ENCODE results near the gene TRPV3.

TRPV3 gene

DNA sequence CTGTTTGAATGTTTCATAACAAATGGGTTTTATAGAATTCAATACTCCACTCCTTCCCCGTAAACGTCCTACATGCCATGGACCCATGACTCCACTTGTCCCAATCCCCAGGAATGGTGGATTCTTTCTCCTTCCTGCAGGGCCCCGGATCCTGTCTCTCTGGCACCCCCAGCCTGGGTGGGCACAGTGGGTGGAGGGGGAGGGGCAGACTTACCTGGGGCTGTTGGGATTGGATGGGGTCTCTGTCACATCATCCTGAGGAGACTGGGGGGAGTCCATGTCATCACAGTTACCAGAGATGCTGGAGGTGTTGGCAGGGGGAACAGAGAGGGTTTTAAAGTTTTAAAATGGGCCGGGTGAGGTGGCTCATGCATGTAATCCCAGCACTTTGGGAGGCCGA lies 13.2 kb downstream of the TRPV3 start:
- no peak overlapping the region for H3K4me3 ChIP-seq (ENCODE audit: low read length in 2 of 2)
- H3K4me2 ChIP-seq (ENCODE audit: insufficient read depth, low read length, poor library complexity, severe bottlenecking): no peak overlapping the region
- no peaks in the 10 kb centered on the region for H3K79me1 ChIP-seq (ENCODE audit: low read depth, low read length)
- H3K27ac ChIP-seq (replicated peaks; ENCODE audit: low read length): no peak overlapping the region
- H3K27me3 ChIP-seq (ENCODE audit: control insufficient read depth in 3 of 3, insufficient read depth in 3 of 3, low read depth in 1 of 3, low read length in 3 of 3): peaks cover 0 to 16% (median 0%) of the 10 kb centered on the region in 3 experiments
- no peaks in the 10 kb centered on the region for H3K36me3 ChIP-seq (replicated peaks in 1 of 2; ENCODE audit: control insufficient read depth in 2 of 2, insufficient read depth in 2 of 2, low read length in 2 of 2)
- no peak overlapping the region for H2BK15ac ChIP-seq (ENCODE audit: low read length)
- no peak overlapping the region for H2BK120ac ChIP-seq (ENCODE audit: low read depth, low read length)
- WGBS, 2 donors (ENCODE audit: extremely low coverage in 2 of 2, insufficient read length in 2 of 2, insufficient replicate concordance in 1 of 2): no CpG with 5 or more reads among the region's 5 CpGs
- H4K8ac ChIP-seq (ENCODE audit: low read depth, low read length): no peak overlapping the region
- DNase-seq (ENCODE audit: low spot score): no peak
- no peak overlapping the region for H3K9ac ChIP-seq (ENCODE audit: low read depth, low read length, poor library complexity)
- no peaks in the 10 kb centered on the region for H3K4me1 ChIP-seq (ENCODE audit: control insufficient read depth in 2 of 2, insufficient read depth in 1 of 2, low read depth in 1 of 2, low read length in 2 of 2)
- no peak overlapping the region for H2BK5ac ChIP-seq (ENCODE audit: low read length)
- H3K4ac ChIP-seq (ENCODE audit: low read length): no peak overlapping the region
- no peak overlapping the region for H2AFZ ChIP-seq (ENCODE audit: low read length)
- H3K9me3 ChIP-seq (replicated peaks in 1 of 2; ENCODE audit: control insufficient read depth in 2 of 2, insufficient read depth in 1 of 2, low read depth in 1 of 2, low read length in 2 of 2): no peaks in the 10 kb centered on the region
- H3K14ac ChIP-seq (ENCODE audit: low read length): no peak overlapping the region
- no peak overlapping the region for H2AK5ac ChIP-seq (ENCODE audit: low read depth, low read length)
- H3K23ac ChIP-seq (ENCODE audit: low read depth, low read length, poor library complexity): no peak overlapping the region
- H3K18ac ChIP-seq (ENCODE audit: low read length): peak overlapping the region; percentile 35
- H2BK12ac ChIP-seq (ENCODE audit: low read length): no peak overlapping the region
- no peak overlapping the region for H4K91ac ChIP-seq (ENCODE audit: low read depth, low read length, poor library complexity)

- WGBS, 2 donors (ENCODE audit: extremely low coverage in 2 of 2, insufficient read length in 2 of 2, insufficient replicate concordance in 1 of 2): no CpG with 5 or more reads among the region's 10 CpGs
- H2AFZ ChIP-seq (ENCODE audit: low read length): peak overlapping the region; percentile 56
These were observed 14.2 kb downstream of the TRPV3 start for GRCh38 chr17:3543453-3543852.

GRCh38 chr17:3542410-3543088 lies 15.1 kb downstream of the TRPV3 start:
- Histone ChIP-seq H3K9ac (ENCODE audit: low read depth, low read length, poor library complexity) (no peak overlapping the region), H4K91ac (ENCODE audit: low read depth, low read length, poor library complexity) (no peak overlapping the region), H2AK5ac (ENCODE audit: low read depth, low read length) (peak overlapping the region; percentile 91), H3K18ac (ENCODE audit: low read length) (peak overlapping the region; percentile 87), H3K4me3 (ENCODE audit: low read length in 2 of 2) (peak overlapping the region in 1 of 2 donors; percentile 45), H2AFZ (ENCODE audit: low read length) (no peak overlapping the region), H3K4me2 (ENCODE audit: insufficient read depth, low read length, poor library complexity, severe bottlenecking) (no peak overlapping the region), H2BK120ac (ENCODE audit: low read depth, low read length) (peak overlapping the region; percentile 74), H3K36me3 (replicated peaks in 1 of 2; ENCODE audit: control insufficient read depth in 2 of 2, insufficient read depth in 2 of 2, low read length in 2 of 2) (no peaks in the 10 kb centered on the region), H3K9me3 (replicated peaks in 1 of 2; ENCODE audit: control insufficient read depth in 2 of 2, insufficient read depth in 1 of 2, low read depth in 1 of 2, low read length in 2 of 2) (no peaks in the 10 kb centered on the region), H3K4ac (ENCODE audit: low read length) (no peak overlapping the region), H3K27ac (replicated peaks; ENCODE audit: low read length) (no peak overlapping the region), H4K8ac (ENCODE audit: low read depth, low read length) (peak overlapping the region; percentile 43), H3K27me3 (ENCODE audit: control insufficient read depth in 3 of 3, insufficient read depth in 3 of 3, low read depth in 1 of 3, low read length in 3 of 3) (peaks cover 0 to 16% (median 0%) of the 10 kb centered on the region in 3 experiments), H2BK15ac (ENCODE audit: low read length) (peak overlapping the region; percentile 58), H3K4me1 (ENCODE audit: control insufficient read depth in 2 of 2, insufficient read depth in 1 of 2, low read depth in 1 of 2, low read length in 2 of 2) (no peaks in the 10 kb centered on the region), H3K14ac (ENCODE audit: low read length) (peak overlapping the region; percentile 38), H3K79me1 (ENCODE audit: low read depth, low read length) (no peaks in the 10 kb centered on the region), H3K23ac (ENCODE audit: low read depth, low read length, poor library complexity) (no peak overlapping the region), H2BK12ac (ENCODE audit: low read length) (peak overlapping the region; percentile 58), H2BK5ac (ENCODE audit: low read length) (peak overlapping the region; percentile 66)
- no peak for DNase-seq (ENCODE audit: low spot score)
- no CpG with 5 or more reads among the region's 16 CpGs for WGBS, 2 donors (ENCODE audit: extremely low coverage in 2 of 2, insufficient read length in 2 of 2, insufficient replicate concordance in 1 of 2)

More at GRCh38 chr17:3543453-3543852, 14.2 kb downstream of the TRPV3 start:
- peak overlapping the region; percentile 84 for H2BK12ac ChIP-seq (ENCODE audit: low read length)
- peak overlapping the region; percentile 21 for H3K14ac ChIP-seq (ENCODE audit: low read length)
- peak overlapping the region; percentile 83 for H3K18ac ChIP-seq (ENCODE audit: low read length)
- H2BK120ac ChIP-seq (ENCODE audit: low read depth, low read length): no peak overlapping the region
- H3K4me2 ChIP-seq (ENCODE audit: insufficient read depth, low read length, poor library complexity, severe bottlenecking): no peak overlapping the region
- no peaks in the 10 kb centered on the region for H3K79me1 ChIP-seq (ENCODE audit: low read depth, low read length)
- no peak overlapping the region for H2BK5ac ChIP-seq (ENCODE audit: low read length)
- no peaks in the 10 kb centered on the region for H3K4me1 ChIP-seq (ENCODE audit: control insufficient read depth in 2 of 2, insufficient read depth in 1 of 2, low read depth in 1 of 2, low read length in 2 of 2)
- peaks cover 0 to 16% (median 0%) of the 10 kb centered on the region in 3 experiments for H3K27me3 ChIP-seq (ENCODE audit: control insufficient read depth in 3 of 3, insufficient read depth in 3 of 3, low read depth in 1 of 3, low read length in 3 of 3)
- no peak overlapping the region for H2BK15ac ChIP-seq (ENCODE audit: low read length)
- DNase-seq (ENCODE audit: low spot score): no peak
- no peak overlapping the region for H3K4me3 ChIP-seq (ENCODE audit: low read length in 2 of 2)
- H3K9me3 ChIP-seq (replicated peaks in 1 of 2; ENCODE audit: control insufficient read depth in 2 of 2, insufficient read depth in 1 of 2, low read depth in 1 of 2, low read length in 2 of 2): no peaks in the 10 kb centered on the region
- H3K4ac ChIP-seq (ENCODE audit: low read length): no peak overlapping the region
- H2AK5ac ChIP-seq (ENCODE audit: low read depth, low read length): no peak overlapping the region
- no peak overlapping the region for H4K91ac ChIP-seq (ENCODE audit: low read depth, low read length, poor library complexity)
- H4K8ac ChIP-seq (ENCODE audit: low read depth, low read length): no peak overlapping the region
- no peak overlapping the region for H3K9ac ChIP-seq (ENCODE audit: low read depth, low read length, poor library complexity)
- no peaks in the 10 kb centered on the region for H3K36me3 ChIP-seq (replicated peaks in 1 of 2; ENCODE audit: control insufficient read depth in 2 of 2, insufficient read depth in 2 of 2, low read length in 2 of 2)
- no peak overlapping the region for H3K27ac ChIP-seq (replicated peaks; ENCODE audit: low read length)
- H3K23ac ChIP-seq (ENCODE audit: low read depth, low read length, poor library complexity): no peak overlapping the region

GRCh38 chr17:3539881-3540540 lies 17.6 kb downstream of the TRPV3 start:
- H3K23ac ChIP-seq (ENCODE audit: low read depth, low read length, poor library complexity): no peak overlapping the region
- peaks cover 0 to 14% (median 0%) of the 10 kb centered on the region in 3 experiments for H3K27me3 ChIP-seq (ENCODE audit: control insufficient read depth in 3 of 3, insufficient read depth in 3 of 3, low read depth in 1 of 3, low read length in 3 of 3)
- no peak overlapping the region for H2BK15ac ChIP-seq (ENCODE audit: low read length)
- no peak overlapping the region for H2AK5ac ChIP-seq (ENCODE audit: low read depth, low read length)
- H4K91ac ChIP-seq (ENCODE audit: low read depth, low read length, poor library complexity): no peak overlapping the region
- no peak overlapping the region for H3K4me3 ChIP-seq (ENCODE audit: low read length in 2 of 2)
- H2BK5ac ChIP-seq (ENCODE audit: low read length): no peak overlapping the region
- no peaks in the 10 kb centered on the region for H3K79me1 ChIP-seq (ENCODE audit: low read depth, low read length)
- H3K27ac ChIP-seq (replicated peaks; ENCODE audit: low read length): no peak overlapping the region
- H3K4me2 ChIP-seq (ENCODE audit: insufficient read depth, low read length, poor library complexity, severe bottlenecking): no peak overlapping the region
- no peak overlapping the region for H2BK120ac ChIP-seq (ENCODE audit: low read depth, low read length)
- no peaks in the 10 kb centered on the region for H3K9me3 ChIP-seq (replicated peaks in 1 of 2; ENCODE audit: control insufficient read depth in 2 of 2, insufficient read depth in 1 of 2, low read depth in 1 of 2, low read length in 2 of 2)
- H2AFZ ChIP-seq (ENCODE audit: low read length): peak overlapping the region; percentile 53
- no peaks in the 10 kb centered on the region for H3K36me3 ChIP-seq (replicated peaks in 1 of 2; ENCODE audit: control insufficient read depth in 2 of 2, insufficient read depth in 2 of 2, low read length in 2 of 2)
- H2BK12ac ChIP-seq (ENCODE audit: low read length): no peak overlapping the region
- H3K4me1 ChIP-seq (ENCODE audit: control insufficient read depth in 2 of 2, insufficient read depth in 1 of 2, low read depth in 1 of 2, low read length in 2 of 2): peaks cover 0 to 7% of the 10 kb centered on the region in 2 donors
- H3K4ac ChIP-seq (ENCODE audit: low read length): no peak overlapping the region
- no peak overlapping the region for H3K14ac ChIP-seq (ENCODE audit: low read length)
- WGBS, 2 donors (ENCODE audit: extremely low coverage in 2 of 2, insufficient read length in 2 of 2, insufficient replicate concordance in 1 of 2): no CpG with 5 or more reads among the region's 8 CpGs
- no peak for DNase-seq (ENCODE audit: low spot score)
- no peak overlapping the region for H3K9ac ChIP-seq (ENCODE audit: low read depth, low read length, poor library complexity)
- no peak overlapping the region for H4K8ac ChIP-seq (ENCODE audit: low read depth, low read length)
- no peak overlapping the region for H3K18ac ChIP-seq (ENCODE audit: low read length)

Data from neuronal stem cell (in vitro differentiated cells).